ENCODE data around the gene KIF16B. TPM values are rescaled to one million over a fixed set of nuclear protein-coding genes. Genes with fewer than 3 reads are reported as not detected.

The KIF16B gene
- total RNA-seq, 1 experiment from 2014 or later, result 12.7 TPM

DNA sequence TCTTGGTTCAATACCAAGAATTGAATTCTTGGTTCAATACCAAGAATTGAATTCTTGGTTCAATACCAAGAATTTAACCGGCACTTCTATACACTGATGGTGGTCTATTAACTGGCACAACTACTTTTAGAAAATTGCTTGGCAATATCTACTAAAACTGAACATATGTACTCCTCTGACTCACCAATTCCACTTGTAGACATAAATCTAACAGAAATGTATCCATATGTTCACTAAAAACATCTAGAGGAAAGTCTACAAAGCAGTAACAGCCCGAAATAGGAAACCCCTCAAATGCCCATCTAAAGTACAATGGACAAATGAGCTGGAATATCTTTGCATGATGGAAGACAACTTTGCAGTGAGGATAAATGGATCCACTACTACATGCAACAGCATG, 71.9 kb downstream of the KIF16B start:
- BruUV-seq (replicated peaks), result no TSS peak
- H3K4me1 ChIP-seq (ENCODE audit: insufficient read depth, low read length), result peaks cover 14% of the 10 kb centered on the region
- DNase-seq (no peak), ATAC-seq (no peak)
- no peaks in the 10 kb centered on the region for H3K9me2 ChIP-seq (replicated peaks; ENCODE audit: low read length)
- H3K36me3 ChIP-seq (ENCODE audit: low read depth, low read length), result no peaks in the 10 kb centered on the region; the same call in 1 of the 2 replicates
- POLR2A ChIA-PET (ENCODE audit: unreplicated experiment), result no interaction called here
- H3K9me3 ChIP-seq (ENCODE audit: low read length), result no peaks in the 10 kb centered on the region
- H3K9ac ChIP-seq (ENCODE audit: low read length), result no peak overlapping the region
- H3K4me2 ChIP-seq (ENCODE audit: low read length), result no peak overlapping the region
- CTCF ChIA-PET, result no interaction called here
- H3K4me3 ChIP-seq (ENCODE audit: low read length), result no peak overlapping the region
- intact Hi-C loops (cut with micrococcal nuclease), result no loop called here
- H3K27ac ChIP-seq (ENCODE audit: low read length), result no peak overlapping the region
- H3K27me3 ChIP-seq (ENCODE audit: low read length), result no peaks in the 10 kb centered on the region
- no peaks in the 10 kb centered on the region for H3K79me2 ChIP-seq (ENCODE audit: low read length)
- H2AFZ ChIP-seq (ENCODE audit: low read length), result no peak overlapping the region
- H3F3A ChIP-seq (ENCODE audit: low read length, unreplicated experiment), result no peaks in the 10 kb centered on the region
- peaks cover 6% of the 10 kb centered on the region; the same call in 1 of the 2 replicates for H4K20me1 ChIP-seq (ENCODE audit: low read length)
- TF ChIP-seq, protein P1, sequence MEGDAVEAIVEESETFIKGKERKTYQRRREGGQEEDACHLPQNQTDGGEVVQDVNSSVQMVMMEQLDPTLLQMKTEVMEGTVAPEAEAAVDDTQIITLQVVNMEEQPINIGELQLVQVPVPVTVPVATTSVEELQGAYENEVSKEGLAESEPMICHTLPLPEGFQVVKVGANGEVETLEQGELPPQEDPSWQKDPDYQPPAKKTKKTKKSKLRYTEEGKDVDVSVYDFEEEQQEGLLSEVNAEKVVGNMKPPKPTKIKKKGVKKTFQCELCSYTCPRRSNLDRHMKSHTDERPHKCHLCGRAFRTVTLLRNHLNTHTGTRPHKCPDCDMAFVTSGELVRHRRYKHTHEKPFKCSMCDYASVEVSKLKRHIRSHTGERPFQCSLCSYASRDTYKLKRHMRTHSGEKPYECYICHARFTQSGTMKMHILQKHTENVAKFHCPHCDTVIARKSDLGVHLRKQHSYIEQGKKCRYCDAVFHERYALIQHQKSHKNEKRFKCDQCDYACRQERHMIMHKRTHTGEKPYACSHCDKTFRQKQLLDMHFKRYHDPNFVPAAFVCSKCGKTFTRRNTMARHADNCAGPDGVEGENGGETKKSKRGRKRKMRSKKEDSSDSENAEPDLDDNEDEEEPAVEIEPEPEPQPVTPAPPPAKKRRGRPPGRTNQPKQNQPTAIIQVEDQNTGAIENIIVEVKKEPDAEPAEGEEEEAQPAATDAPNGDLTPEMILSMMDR (conservative IDR thresholded peaks at IDR 0.05; ENCODE audit: low read depth, low read length), result no peak
- TF ChIP-seq EZH2phosphoT487 (IDR thresholded peaks at IDR 0.05; ENCODE audit: borderline replicate concordance, low read length) (no peak), EZH2 (IDR thresholded peaks at IDR 0.05; ENCODE audit: low read length, unreplicated experiment) (no peak)

DNA sequence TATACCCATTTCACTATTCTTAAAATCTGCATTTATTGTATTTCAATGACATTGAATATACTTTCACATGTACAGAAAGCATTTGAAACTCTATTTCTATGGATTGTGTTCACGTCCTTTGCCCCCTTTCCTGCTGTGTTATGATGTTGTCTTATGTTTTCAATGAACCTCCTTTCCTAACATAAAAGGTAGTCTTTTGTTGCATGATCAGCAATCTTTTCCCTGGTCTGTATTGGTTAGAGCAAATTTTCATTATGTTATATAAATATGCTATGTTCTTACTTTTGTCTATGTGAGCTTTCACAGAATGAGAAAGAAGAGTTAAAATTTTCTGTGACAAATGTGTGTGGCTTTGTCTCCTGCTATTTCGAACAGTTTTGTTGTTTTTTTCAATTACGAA, 73.1 kb downstream of the KIF16B start:
- TF ChIP-seq, protein P1 (conservative IDR thresholded peaks at IDR 0.05; ENCODE audit: low read depth, low read length), result no peak
- TF ChIP-seq EZH2phosphoT487 (IDR thresholded peaks at IDR 0.05; ENCODE audit: borderline replicate concordance, low read length) (no peak), EZH2 (IDR thresholded peaks at IDR 0.05; ENCODE audit: low read length, unreplicated experiment) (no peak)
- no peaks in the 10 kb centered on the region for H3K9me2 ChIP-seq (replicated peaks; ENCODE audit: low read length)
- BruUV-seq (replicated peaks), result no TSS peak
- H3K27me3 ChIP-seq (ENCODE audit: low read length), result no peaks in the 10 kb centered on the region
- H3K4me1 ChIP-seq (ENCODE audit: insufficient read depth, low read length), result peaks cover 14% of the 10 kb centered on the region
- H3K4me3 ChIP-seq (ENCODE audit: low read length), result no peak overlapping the region
- no peak overlapping the region for H3K4me2 ChIP-seq (ENCODE audit: low read length)
- peaks cover 6% of the 10 kb centered on the region; the same call in 1 of the 2 replicates for H4K20me1 ChIP-seq (ENCODE audit: low read length)
- intact Hi-C loops (cut with micrococcal nuclease), result no loop called here
- ChIA-PET CTCF (no interaction called here), POLR2A (ENCODE audit: unreplicated experiment) (no interaction called here)
- no peaks in the 10 kb centered on the region for H3F3A ChIP-seq (ENCODE audit: low read length, unreplicated experiment)
- H3K36me3 ChIP-seq (ENCODE audit: low read depth, low read length), result no peaks in the 10 kb centered on the region; the same call in 1 of the 2 replicates
- DNase-seq, result no peak
- H3K79me2 ChIP-seq (ENCODE audit: low read length), result no peaks in the 10 kb centered on the region
- ATAC-seq, result no peak
- no peak overlapping the region for H2AFZ ChIP-seq (ENCODE audit: low read length)
- no peak overlapping the region for H3K27ac ChIP-seq (ENCODE audit: low read length)
- no peaks in the 10 kb centered on the region for H3K9me3 ChIP-seq (ENCODE audit: low read length)
- no peak overlapping the region for H3K9ac ChIP-seq (ENCODE audit: low read length)

DNA sequence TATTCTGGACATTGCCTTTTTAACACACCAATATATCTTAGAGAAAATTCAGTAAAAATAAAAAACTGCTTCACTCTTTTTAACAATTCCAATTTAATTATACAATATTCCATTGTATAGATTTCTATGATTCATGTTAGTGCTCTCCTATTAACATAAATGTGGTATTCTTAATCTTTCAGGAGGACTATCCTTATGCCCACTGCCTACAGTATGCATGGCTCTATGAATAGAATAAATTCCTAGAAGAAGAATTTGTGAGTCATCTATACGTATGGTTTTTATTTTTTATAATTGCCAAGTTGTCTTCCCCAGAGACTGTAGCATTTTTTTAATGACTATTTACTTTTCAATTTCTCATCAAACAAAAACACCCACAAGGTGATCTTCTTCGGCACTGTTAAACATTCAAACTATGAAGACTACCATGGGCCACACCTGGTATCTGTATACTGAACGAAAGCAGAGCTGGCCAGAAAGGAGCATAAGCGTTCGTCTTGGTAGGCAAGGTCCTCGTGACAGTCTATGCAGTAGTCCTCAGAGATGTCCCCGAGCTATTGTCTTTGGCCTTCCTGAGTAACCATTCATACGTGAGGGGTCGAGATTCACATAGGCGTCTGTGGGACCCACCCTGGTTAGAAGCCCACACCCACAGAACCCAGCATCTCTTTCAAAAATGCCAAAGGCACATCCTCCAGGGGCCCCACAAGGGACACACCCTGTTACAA, 74.6 kb downstream of the KIF16B start:
- Histone ChIP-seq H3K4me2 (ENCODE audit: low read length) (peak overlapping the region; percentile 61), H3K4me3 (ENCODE audit: low read length) (peak overlapping the region; percentile 7; the same call in 1 of the 2 replicates), H4K20me1 (ENCODE audit: low read length) (peaks cover 6% of the 10 kb centered on the region; the same call in 1 of the 2 replicates), H3K79me2 (ENCODE audit: low read length) (no peaks in the 10 kb centered on the region), H3K4me1 (ENCODE audit: insufficient read depth, low read length) (peaks cover 14% of the 10 kb centered on the region), H3F3A (ENCODE audit: low read length, unreplicated experiment) (no peaks in the 10 kb centered on the region), H3K9ac (ENCODE audit: low read length) (no peak overlapping the region), H3K27me3 (ENCODE audit: low read length) (no peaks in the 10 kb centered on the region), H3K36me3 (ENCODE audit: low read depth, low read length) (no peaks in the 10 kb centered on the region), H3K27ac (ENCODE audit: low read length) (peak overlapping the region; percentile 33), H3K9me3 (ENCODE audit: low read length) (no peaks in the 10 kb centered on the region), H2AFZ (ENCODE audit: low read length) (no peak overlapping the region), H3K9me2 (replicated peaks; ENCODE audit: low read length) (no peaks in the 10 kb centered on the region)
- intact Hi-C loops (cut with micrococcal nuclease), result no loop called here
- ChIA-PET POLR2A (ENCODE audit: unreplicated experiment) (interaction anchor here (0.6 to 0.7 kb wide), 2 partner anchors 137 to 230 kb away, joined by 3 to 4 read pairs; no protein-coding TSS in a partner anchor), CTCF (interaction anchor here (0.6 kb wide), 1 partner anchor 263 kb away, joined by 3 read pairs; no protein-coding TSS in a partner anchor)
- peak; percentile 82 for DNase-seq
- ATAC-seq, result peak; percentile 96
- no TSS peak for BruUV-seq (replicated peaks)
- TF ChIP-seq EZH2 (IDR thresholded peaks at IDR 0.05; ENCODE audit: low read length, unreplicated experiment) (no peak), EZH2phosphoT487 (IDR thresholded peaks at IDR 0.05; ENCODE audit: borderline replicate concordance, low read length) (no peak)
- TF ChIP-seq, protein P1 (conservative IDR thresholded peaks at IDR 0.05; ENCODE audit: low read depth, low read length), result no peak

Data from PC-3 (cell line).